Measurements from ENCODE around the gene NFKBIL1.

GRCh38 chr6:31532644-31533454 lies 14.6 kb upstream of the NFKBIL1 start:
- TF ChIP-seq CTCF (IDR thresholded peaks at IDR 0.05) (no peak), POLR2A (IDR thresholded peaks at IDR 0.05) (no peak), POLR2AphosphoS5 (IDR thresholded peaks at IDR 0.05) (no peak)

All from breast epithelium (tissue), 3 donors.